ENCODE data around the gene POLD2.

POLD2 gene

DNA sequence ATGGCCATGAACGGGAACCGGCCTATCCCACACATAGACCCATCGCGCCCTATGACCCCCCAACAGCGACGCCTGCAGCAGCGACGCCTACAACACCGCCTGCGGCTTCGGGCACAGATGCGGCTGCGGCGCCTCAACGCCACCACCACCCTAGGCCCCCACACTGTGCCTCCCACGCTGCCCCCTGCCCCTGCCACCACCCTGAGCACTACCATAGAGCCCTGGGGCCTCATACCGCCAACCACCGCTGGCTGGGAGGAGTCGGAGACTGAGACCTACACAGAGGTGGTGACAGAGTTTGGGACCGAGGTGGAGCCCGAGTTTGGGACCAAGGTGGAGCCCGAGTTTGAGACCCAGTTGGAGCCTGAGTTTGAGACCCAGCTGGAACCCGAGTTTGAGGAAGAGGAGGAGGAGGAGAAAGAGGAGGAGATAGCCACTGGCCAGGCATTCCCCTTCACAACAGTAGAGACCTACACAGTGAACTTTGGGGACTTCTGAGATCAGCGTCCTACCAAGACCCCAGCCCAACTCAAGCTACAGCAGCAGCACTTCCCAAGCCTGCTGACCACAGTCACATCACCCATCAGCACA lies 9.5 kb downstream of the POLD2 start:
- DNase-seq (ENCODE audit: low spot score) = no peak

- DNase-seq (ENCODE audit: low spot score) = no peak
Measured at GRCh38 chr7:44112997-44113763, 10.2 kb downstream of the POLD2 start.

DNA sequence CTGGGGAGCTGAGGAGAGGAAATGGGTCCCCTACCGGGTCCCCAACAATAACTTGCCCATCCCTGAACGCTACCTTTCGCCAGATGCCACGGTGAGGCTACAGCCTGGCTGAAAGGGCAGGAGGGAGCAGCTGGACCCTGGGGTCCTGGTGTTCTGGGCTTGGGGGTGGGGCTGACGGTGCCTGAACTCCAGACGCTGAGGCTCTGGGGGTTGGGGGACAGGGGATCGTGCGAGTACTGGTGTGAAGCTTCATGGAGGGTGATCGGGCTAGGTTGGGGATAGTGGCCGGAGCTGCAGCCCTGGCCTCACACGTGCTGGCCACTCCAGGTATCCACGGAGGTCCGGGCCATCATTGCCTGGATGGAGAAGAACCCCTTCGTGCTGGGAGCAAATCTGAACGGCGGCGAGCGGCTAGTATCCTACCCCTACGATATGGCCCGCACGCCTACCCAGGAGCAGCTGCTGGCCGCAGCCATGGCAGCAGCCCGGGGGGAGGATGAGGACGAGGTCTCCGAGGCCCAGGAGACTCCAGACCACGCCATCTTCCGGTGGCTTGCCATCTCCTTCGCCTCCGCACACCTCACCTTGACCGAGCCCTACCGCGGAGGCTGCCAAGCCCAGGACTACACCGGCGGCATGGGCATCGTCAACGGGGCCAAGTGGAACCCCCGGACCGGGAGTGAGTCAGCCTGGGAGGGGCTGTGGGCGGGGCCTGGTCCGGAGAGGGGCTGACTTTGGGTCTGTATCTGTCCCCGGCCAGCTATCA lies 10.9 kb downstream of the POLD2 start:
- DNase-seq (ENCODE audit: low spot score) = no peak

- DNase-seq (ENCODE audit: low spot score) = no peak
Measured at GRCh38 chr7:44111761-44112160, 11.6 kb downstream of the POLD2 start.

DNA sequence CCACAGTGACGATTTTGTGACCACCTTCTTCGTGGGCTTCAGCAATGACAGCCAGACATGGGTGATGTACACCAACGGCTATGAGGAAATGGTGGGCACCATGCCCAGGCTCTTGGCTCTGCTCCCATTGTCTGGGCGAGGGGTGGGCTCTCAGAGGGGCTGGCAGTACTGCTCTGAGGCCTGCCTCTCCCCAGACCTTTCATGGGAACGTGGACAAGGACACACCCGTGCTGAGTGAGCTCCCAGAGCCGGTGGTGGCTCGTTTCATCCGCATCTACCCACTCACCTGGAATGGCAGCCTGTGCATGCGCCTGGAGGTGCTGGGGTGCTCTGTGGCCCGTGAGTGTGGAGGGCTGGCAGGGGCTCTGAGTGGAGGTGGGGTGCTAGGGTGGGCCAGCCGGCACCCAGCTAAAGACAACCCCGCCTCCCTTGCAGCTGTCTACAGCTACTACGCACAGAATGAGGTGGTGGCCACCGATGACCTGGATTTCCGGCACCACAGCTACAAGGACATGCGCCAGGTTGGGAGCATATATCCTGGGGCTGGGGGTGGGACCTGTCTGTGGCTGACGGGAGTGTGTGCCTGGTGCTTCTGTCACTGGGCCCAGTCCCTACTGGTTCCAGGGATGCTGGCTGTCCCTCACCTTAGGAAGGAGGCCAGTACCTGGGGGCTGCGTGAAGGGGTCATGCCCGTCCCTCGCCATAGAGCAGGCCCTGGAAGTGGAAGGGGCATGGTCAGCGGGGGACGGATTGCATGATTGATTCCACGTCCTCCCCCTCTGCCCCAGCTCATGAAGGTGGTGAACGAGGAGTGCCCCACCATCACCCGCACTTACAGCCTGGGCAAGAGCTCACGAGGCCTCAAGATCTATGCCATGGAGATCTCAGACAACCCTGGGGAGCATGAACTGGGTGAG lies 12.4 kb downstream of the POLD2 start:
- DNase-seq (ENCODE audit: low spot score) = no peak

DNA sequence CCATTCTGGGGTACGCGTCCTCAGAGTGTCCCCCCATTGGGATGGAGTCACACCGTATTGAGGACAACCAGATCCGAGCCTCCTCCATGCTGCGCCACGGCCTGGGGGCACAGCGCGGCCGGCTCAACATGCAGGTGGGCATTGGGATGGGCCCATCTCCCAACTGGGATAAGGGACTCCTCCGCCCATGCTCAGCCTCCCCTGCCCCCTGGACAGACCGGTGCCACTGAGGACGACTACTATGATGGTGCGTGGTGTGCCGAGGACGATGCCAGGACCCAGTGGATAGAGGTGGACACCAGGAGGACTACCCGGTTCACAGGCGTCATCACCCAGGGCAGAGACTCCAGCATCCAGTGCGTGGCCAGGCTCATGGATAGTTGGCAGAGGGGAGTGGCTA lies 13.4 kb downstream of the POLD2 start:
- no peak for DNase-seq (ENCODE audit: low spot score)

DNA sequence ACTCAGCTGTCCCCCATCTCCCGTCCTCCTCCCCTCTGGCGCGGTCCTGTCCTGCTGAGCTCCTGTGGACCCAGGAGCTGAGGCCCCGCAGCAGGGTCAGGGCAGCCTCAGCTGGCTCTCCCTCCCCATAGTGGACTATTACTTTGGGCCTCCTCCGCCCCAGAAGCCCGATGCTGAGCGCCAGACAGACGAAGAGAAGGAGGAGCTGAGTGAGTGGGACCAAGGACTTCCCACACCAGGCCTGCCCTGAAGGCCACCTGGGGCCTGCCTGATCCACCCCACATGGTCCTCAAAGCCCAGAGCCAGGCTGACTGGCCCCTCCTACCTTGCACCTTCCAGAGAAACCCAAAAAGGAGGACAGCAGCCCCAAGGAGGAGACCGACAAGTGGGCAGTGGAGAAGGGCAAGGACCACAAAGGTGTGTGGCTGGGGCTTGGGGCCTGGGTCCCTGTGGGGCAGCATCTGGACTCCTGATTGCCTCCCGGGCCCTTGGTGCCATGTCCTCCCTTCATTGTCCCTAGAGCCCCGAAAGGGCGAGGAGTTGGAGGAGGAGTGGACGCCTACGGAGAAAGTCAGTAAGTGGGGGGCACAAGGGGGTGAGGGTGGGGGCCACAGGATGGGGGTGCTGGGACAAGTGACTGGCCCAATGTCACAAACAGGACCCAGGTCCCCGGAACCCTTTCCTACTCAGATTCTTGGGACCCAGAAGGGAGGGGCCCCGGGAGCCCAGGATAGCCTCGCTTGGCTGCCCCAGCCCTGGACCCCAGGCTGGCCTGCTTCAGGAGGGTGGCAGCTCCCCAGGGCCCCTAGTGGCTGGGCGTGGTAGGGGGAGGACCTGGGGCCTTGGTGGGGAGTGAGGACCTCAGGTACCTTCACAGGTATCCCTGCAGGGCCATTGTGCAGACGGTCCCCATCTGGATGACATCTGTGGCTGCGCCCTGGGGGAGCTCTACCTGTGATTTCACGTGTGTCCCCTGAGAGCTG lies 14.3 kb downstream of the POLD2 start:
- DNase-seq (ENCODE audit: low spot score) = no peak

- DNase-seq (ENCODE audit: low spot score) = no peak
Measured at GRCh38 chr7:44107961-44108767, 15.2 kb downstream of the POLD2 start.

DNA sequence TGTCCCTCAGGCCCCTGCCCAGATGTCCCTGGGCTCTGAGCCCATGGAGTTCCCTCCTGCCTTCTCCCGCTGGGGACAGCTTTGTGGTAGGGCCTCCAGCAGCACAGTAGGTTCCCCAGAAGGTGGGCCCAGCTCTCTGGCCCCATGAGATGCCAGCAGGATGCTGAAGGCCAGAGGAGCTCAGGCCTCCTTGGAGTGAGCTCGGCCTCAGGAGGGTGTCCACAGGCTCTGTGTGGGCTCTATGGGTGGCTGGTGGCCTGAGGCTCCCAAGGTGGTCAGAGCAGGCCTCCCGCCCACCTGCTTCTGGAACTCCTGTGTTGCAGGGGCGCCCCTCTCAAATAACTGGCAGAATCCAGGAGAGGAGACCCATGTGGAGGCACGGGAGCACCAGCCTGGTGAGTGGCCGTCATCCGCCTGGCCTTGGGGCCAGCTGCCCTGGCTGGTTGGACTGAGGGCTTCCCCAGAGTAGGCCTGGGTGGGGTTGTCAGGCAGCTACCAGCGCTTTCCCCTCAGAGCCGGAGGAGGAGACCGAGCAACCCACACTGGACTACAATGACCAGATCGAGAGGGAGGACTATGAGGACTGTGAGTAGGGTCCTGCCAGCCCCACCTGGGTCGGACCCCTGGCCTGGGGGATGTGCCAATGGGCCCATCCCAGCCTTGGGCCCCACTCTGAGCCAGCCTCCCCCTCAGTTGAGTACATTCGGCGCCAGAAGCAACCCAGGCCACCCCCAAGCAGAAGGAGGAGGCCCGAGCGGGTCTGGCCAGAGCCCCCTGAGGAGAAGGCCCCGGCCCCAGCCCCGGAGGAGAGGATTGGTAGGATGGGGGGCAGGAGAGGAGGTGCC lies 16.0 kb downstream of the POLD2 start:
- no peak for DNase-seq (ENCODE audit: low spot score)

DNA sequence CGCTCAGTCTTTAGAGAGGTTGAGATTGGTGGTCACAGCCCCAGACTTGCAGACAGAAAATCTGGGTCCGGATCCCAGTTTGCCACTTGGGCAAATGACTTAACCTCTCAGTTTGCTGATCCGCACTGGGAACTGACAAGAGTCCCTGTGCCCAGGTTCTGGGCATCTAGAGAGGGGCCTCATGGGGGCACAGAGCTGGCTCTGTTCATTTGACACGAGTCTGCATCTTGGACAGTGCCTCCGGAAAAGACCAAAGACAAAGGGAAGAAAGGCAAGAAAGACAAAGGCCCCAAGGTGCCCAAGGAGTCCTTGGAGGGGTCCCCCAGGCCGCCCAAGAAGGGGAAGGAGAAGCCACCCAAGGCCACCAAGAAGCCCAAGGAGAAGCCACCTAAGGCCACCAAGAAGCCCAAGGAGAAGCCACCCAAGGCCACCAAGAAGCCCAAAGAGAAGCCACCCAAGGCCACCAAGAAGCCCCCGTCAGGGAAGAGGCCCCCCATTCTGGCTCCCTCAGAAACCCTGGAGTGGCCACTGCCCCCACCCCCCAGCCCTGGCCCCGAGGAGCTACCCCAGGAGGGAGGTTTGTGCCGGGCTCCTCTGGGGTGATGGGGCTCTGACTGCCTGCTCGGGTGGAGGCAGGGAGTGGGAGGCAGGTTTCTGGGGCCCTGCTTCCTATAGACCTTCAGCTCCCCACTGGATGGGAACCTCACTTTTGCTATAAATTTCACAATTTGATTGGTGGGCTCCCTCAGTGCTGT lies 16.9 kb downstream of the POLD2 start:
- no peak for DNase-seq (ENCODE audit: low spot score)

DNA sequence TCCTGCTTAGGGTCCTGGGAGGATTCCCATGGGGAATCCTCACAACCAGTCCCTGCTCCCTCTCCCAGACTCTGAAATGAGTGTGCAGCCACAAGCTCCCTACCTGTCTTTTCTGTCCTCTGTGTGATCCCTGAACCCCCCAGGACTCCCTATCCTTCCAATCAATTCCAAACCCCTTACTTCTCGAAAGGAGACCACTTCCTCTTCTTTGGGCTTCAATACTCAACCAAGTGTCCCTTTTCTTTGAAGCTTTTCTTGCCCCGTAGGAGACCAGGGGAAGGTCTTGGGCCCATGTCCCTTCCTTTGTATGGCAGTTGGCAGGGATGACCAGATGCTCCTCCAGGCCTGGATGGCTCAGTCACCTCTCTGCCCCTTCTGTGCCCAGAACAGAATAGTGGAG lies 17.5 kb downstream of the POLD2 start:
- DNase-seq (ENCODE audit: low spot score) = no peak

DNA sequence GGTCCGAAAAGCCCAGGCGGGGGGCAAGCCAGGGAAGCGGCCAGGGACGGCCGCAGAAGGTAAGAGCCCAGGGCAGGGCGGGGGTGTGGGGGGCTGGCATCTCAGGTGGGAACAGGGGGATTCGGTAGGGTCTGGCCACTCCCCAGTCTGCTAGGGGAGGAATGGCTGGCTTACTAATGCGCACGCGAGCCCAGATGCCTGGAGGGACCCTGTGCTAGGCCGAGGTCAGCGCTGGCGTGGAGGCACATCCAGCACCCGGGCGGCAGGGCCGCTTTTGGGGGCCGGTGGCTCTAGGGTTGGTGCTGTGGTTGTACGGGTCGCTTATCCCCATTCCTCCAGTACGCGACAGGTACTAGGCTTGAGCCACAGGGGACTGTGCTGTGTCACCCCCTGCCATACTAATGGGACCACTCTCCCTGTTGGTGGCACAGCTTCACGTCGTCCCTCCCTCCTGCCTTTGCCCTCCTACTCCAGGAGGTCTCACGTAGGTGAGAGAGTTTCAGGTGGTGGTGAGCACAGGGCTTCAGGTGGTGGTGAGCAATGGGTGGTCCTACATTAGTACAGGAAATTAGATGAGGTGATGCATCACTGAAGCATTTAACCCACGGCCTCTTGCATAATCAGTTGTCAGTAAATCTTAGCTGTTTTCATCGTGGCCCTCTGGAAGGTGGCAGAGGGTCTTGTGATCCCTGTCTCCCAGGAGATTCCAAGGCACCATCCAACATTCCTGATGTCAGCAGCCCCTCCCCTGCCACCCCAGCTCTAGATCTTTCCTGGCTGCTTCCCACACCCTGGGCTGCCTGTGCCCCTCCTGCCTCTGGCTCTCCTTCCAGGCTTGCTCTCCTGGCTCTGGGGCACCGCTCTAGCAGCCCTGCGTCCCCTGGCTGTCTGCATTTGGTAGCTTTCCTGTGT lies 18.2 kb downstream of the POLD2 start:
- no peak for DNase-seq (ENCODE audit: low spot score)

DNA sequence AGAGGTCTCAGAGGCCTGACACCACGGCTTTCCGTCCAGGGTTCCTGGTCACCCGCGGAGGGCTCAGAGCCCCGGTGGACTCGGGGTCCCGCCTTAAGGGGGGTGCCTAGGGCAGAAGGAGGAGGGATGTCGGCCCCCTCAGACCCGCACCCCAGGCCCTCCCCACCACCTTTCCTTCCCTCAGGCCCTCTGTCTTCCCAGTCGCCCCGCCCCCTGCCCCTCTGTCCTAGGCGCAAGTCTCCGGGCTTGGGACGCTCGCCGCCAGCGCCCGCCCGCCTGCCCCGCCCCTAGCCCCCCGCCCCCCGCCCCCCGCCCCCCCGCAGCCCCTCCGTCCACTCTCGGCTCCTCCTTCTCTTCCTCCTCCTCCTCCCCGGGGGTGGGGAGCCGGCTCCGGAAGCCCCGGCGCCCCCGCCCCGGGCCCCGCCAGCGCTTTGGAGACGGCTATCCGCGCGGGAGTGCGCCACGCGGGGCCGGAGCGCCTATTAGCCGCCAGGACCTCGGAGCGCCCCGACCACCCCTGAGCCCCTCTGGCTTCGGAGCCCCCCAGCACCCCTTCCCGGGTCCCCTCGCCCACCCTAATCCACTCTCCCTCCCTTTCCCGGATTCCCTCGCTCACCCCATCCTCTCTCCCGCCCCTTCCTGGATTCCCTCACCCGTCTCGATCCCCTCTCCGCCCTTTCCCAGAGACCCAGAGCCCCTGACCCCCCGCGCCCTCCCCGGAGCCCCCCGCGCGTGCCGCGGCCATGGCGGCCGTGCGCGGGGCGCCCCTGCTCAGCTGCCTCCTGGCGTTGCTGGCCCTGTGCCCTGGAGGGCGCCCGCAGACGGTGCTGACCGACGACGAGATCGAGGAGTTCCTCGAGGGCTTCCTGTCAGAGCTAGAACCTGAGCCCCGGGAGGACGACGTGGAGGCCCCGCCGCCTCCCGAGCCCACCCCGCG lies 19.2 kb downstream of the POLD2 start, which contains the start of gene AEBP1:
Gene AEBP1, plus strand, starts transcription at position 423 of the 937 bp plus-strand sequence. Its CDS starts 321 bp downstream, at position 744.
- DNase-seq (ENCODE audit: low spot score) = no peak

DNA sequence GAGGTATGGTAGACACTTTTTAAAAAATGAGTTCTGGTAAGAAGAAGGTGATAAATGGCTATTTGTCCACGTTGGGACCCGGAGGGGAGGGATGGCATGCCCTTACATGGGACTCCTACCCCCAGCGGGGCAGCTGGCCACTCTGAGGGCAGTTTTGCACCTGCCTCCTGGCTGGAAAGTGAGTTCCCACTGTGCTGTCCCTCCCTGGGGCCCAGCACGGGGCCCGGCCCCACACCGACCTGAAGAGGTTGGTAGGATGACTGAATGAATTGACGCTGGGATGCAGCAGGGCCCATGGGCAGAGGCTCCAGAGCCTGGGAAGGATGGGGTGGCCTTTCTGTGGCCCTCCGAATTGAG lies 19.8 kb downstream of the POLD2 start:
- DNase-seq (ENCODE audit: low spot score) = no peak

GRCh38 chr7:44102846-44103565 lies 20.3 kb downstream of the POLD2 start:
- no peak for DNase-seq (ENCODE audit: low spot score)
